Head of caudate nucleus (tissue), 42 donors: ENCODE data around the gene OR1K1.

Experiments used
- DNase-seq, 42 donors: peaks; one replicate each; pipeline versions ENCODE4 v3.0.0 to v3.0.0-alpha.2; 2020 to 2021; ENCODE audit warnings: mixed read lengths in 7 of 42
- intact Hi-C: fragments of 100-400 bp; cut with DNase I; formaldehyde crosslinking; loops from one replicate; pipeline ENCODE4 v1.15.0; 2022

OR1K1 gene, protein sequence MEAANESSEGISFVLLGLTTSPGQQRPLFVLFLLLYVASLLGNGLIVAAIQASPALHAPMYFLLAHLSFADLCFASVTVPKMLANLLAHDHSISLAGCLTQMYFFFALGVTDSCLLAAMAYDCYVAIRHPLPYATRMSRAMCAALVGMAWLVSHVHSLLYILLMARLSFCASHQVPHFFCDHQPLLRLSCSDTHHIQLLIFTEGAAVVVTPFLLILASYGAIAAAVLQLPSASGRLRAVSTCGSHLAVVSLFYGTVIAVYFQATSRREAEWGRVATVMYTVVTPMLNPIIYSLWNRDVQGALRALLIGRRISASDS

GRCh38 chr9:122800066-122801060, at the start of gene OR1K1:
OR1K1 (plus strand) TSS chr9:122800123; CDS start chr9:122800123, 0 bp downstream.
- intact Hi-C loops, result no loop called here
- peak in 1 of 42 donors; percentile 18 for DNase-seq

DNA sequence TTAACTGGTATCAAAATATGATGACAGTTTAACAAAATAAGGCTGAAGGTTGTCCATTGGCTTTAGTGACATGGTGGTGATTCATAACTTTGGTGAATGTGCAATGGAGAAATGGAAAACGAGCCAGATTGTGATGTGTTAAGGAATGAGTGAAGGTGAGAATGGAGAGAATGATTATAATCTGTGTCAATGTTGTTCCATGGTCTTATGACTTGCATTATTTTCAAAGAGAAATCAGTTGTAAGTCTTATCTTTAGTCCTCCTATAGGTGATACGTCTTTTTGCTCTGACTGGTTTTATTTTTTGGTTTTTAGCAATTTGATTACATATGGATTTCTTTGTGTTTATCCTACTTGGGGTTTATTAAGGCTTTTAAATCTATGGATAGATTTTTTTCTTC, 45.1 kb upstream of the OR1K1 start:
- intact Hi-C loops, result no loop called here
- no peak for DNase-seq

- intact Hi-C loops, result no loop called here
- DNase-seq, result no peak
Measured at GRCh38 chr9:122767817-122768216, 32.1 kb upstream of the OR1K1 start.

GRCh38 chr9:122777052-122777451, 22.9 kb upstream of the OR1K1 start:
- DNase-seq, result no peak
- intact Hi-C loops, result no loop called here

- intact Hi-C loops, result no loop called here
- DNase-seq, result no peak
Measured at GRCh38 chr9:122777935-122778627, 21.8 kb upstream of the OR1K1 start.

GRCh38 chr9:122779181-122779580, 20.7 kb upstream of the OR1K1 start:
- intact Hi-C loops, result no loop called here
- DNase-seq, result no peak

DNA sequence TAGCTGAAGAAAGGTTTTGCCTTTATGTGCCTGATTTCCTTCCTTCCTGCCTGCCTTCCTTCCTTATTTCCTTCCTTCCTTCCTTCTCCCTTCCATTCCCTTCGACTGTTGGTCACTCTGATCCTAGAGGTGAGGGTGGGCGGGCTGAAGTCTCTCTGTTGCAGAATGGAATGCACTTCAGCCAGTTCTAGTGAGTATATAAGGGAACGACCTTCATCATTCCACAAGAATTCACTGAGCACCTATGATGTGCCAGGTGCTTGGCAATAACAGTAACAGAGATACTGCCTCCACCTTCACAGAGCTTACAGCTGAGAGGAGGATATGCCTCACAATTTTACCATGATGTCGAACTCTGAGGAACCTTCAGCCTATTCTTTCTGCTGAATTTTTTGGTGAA, 19.9 kb upstream of the OR1K1 start:
- intact Hi-C loops, result no loop called here
- no peak for DNase-seq

DNA sequence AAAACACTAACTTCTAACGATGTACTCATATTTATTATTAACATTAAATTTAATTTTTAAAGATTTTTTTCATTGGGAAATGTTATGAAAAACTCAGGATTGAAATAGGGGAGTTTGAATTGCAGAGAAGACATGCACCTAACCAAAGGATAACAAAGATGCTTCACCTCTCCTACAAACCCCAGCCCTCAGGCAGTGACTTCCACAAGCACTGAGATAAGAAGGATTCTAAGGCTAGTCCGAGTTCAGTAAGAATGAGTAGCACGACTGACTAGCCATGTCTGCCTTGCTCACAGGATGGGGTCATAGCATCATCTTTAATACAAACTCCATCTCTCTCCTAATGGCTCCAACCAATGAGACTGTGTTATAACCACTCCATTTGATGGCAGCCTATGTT, 18.3 kb upstream of the OR1K1 start:
- intact Hi-C loops, result no loop called here
- DNase-seq, result no peak

DNA sequence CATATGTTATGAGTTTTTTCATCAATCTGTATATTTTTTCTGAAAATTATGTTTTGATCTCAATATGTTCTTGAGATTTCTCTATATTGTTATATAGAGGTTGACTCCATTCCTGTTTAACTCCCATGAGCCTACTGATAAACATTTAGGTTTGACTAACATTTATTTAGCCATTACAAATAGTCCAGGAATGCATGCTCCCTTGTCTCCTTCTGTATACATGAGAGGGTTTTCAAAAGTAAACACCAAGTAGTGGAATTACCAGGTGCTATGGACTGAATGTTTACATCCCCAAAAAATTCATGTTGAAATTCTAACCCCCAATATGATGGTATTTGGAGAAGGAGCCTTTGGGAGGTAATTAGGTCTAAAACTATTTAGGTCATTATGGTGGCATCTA, 14.7 kb upstream of the OR1K1 start:
- intact Hi-C loops, result no loop called here
- DNase-seq, result no peak

DNA sequence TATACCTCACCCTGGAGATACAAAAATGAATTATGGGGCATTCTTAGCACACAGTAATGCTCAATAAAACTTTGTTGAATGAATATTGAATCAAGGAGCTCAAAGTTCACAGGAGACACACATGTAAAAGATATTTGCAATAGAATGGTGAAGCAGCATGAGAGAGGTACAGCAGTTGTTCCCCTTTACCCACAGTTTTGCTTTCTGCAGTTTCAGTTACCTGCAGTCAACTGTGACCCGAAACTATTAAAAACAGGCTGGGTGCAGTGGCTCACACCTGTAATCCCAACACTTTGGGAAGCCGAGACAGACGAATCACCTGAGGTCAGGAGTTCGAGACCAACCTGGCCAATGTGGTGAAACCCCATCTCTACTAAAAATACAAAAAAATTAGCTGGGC, 13.6 kb upstream of the OR1K1 start:
- intact Hi-C loops, result no loop called here
- no peak for DNase-seq

DNA sequence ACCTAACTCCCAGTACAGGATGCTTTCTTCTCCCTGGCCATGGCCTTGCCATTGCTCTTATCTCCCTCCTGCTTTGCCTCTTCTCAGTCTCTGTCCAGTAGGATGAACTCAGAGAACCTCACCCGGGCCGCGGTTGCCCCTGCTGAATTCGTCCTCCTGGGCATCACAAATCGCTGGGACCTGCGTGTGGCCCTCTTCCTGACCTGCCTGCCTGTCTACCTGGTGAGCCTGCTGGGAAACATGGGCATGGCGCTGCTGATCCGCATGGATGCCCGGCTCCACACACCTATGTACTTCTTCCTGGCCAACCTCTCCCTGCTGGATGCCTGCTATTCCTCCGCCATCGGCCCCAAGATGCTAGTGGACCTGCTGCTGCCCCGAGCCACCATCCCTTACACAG, 11.1 kb upstream of the OR1K1 start, which contains the start of gene OR5C1:
Gene OR5C1, plus strand, starts transcription at position 103 of the 400 bp plus-strand sequence. Its CDS starts 0 bp downstream, at position 103.
- DNase-seq, result no peak
- intact Hi-C loops, result no loop called here

DNA sequence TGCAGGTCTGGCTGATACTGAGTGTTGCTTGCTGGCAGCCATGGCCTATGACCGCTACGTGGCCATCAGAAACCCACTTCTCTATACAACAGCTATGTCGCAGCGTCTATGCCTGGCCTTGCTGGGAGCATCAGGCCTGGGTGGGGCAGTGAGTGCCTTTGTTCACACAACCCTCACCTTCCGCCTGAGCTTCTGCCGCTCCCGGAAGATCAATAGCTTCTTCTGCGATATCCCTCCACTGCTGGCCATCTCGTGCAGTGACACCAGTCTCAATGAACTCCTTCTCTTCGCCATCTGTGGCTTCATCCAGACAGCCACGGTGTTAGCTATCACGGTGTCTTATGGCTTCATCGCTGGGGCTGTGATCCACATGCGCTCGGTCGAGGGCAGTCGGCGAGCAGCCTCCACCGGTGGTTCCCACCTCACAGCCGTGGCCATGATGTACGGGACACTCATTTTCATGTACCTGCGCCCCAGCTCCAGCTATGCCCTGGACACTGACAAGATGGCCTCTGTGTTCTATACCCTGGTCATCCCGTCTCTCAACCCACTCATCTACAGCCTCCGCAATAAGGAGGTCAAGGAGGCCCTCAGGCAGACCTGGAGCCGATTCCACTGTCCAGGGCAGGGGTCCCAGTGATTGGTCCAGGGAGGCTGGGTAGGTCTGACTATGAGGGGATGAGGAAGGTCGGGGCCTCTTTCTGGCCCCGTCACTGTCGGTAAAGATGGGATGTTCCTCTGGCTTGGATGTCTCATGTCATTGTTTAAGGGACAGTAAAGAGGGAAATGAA, 10.5 kb upstream of the OR1K1 start:
- intact Hi-C loops, result no loop called here
- no peak for DNase-seq

GRCh38 chr9:122791872-122792669, 7.9 kb upstream of the OR1K1 start:
- intact Hi-C loops, result no loop called here
- no peak for DNase-seq

- intact Hi-C loops, result no loop called here
- peak in 1 of 42 donors; percentile 28 for DNase-seq
Measured at GRCh38 chr9:122797316-122798063, 2.4 kb upstream of the OR1K1 start.

- intact Hi-C loops, result no loop called here
Measured at GRCh38 chr9:122806661-122807060, 6.7 kb downstream of the OR1K1 start.

DNA sequence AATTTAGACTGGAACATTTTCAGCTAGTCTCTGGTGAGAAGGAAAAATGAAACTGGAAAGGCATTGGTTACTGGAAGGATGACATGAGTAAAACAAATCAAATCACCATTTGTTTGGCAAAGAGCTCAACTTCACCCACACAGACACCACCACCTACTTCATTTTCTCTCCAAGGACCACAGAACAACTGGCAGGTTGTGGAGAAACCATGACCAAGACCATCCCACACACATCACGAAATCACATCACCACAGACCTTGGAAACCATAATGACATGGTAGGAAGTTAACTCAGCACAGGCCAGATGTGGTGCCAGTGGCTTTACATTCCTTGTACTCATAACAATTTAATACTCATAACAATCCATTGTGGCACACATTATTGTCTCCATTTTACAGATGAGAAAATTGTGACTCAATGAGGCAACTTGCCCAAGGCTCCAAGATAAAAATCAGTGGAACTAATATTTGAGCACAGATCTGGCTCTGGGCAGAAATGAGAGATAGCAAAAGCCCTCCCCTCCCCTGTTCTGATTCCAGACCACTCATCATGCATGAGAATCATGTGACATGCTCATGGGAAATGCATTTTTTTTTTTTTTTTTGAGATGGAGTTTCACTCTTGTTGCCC, 7.5 kb downstream of the OR1K1 start:
- intact Hi-C loops, result no loop called here
- DNase-seq, result no peak

More at GRCh38 chr9:122806661-122807060, 6.7 kb downstream of the OR1K1 start:
- DNase-seq, result no peak

DNA sequence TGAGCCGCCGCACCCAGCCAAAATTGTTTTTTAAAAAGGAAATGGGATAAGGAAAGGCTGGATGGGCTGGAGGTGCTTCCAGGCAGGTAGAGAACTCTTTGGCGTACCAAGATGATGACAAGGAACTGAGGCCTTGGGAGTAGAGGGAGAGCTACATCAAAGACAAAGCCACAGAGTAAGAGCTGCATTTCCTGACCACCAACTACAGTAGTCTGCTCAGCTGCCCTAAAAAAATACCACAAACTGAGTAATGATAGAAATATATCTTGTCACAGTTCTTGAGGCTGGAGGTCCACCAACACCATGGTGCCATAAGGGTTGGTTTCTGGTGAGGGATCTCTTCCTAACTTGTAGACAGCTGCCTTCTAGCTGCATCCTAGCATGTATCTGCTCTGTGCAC, 8.2 kb downstream of the OR1K1 start:
- intact Hi-C loops, result no loop called here

More for the DNA sequence above, 8.2 kb downstream of the OR1K1 start:
- no peak for DNase-seq
